Activated CD4-positive, alpha-beta T cell treated with anti-CD3 and anti-CD28 coated beads, Interleukin-10, Interleukin-2, amounts not matched to agents 100 ng/mL and 50 ng/mL, durations not matched to agents 16 hours and 8 hours (primary cell): ENCODE data around the gene NEGR1.

Source experiments
- DNase-seq: peaks from one replicate; pipeline ENCODE4 v3.0.0-alpha.2; 2020

The NEGR1 gene

GRCh38 chr1:71835442-71835813, 446.9 kb downstream of the NEGR1 start:
- DNase-seq: no peak

GRCh38 chr1:71834601-71835441, 447.5 kb downstream of the NEGR1 start:
- DNase-seq: no peak

- no peak for DNase-seq
These were observed 450.7 kb downstream of the NEGR1 start for GRCh38 chr1:71831646-71832045.

GRCh38 chr1:71829346-71829745, 453.0 kb downstream of the NEGR1 start:
- no peak for DNase-seq

GRCh38 chr1:71828431-71829012, 453.8 kb downstream of the NEGR1 start:
- DNase-seq: no peak

GRCh38 chr1:71823708-71824305, 458.5 kb downstream of the NEGR1 start:
- DNase-seq: no peak

- DNase-seq: no peak
These were observed 465.3 kb downstream of the NEGR1 start for GRCh38 chr1:71817028-71817427.

GRCh38 chr1:71809085-71809484, 473.3 kb downstream of the NEGR1 start:
- DNase-seq: no peak

GRCh38 chr1:71804140-71804539, 478.2 kb downstream of the NEGR1 start:
- DNase-seq: no peak

GRCh38 chr1:71796006-71796405, 486.3 kb downstream of the NEGR1 start:
- DNase-seq: no peak

GRCh38 chr1:71792264-71792663, 490.1 kb downstream of the NEGR1 start:
- DNase-seq: no peak

- DNase-seq: no peak
These were observed 494.2 kb downstream of the NEGR1 start for GRCh38 chr1:71788113-71788512.

GRCh38 chr1:71787699-71788098, 494.6 kb downstream of the NEGR1 start:
- no peak for DNase-seq

GRCh38 chr1:71786218-71786617, 496.1 kb downstream of the NEGR1 start:
- no peak for DNase-seq

- no peak for DNase-seq
These were observed 496.9 kb downstream of the NEGR1 start for GRCh38 chr1:71785450-71785849.

- no peak for DNase-seq
These were observed 497.3 kb downstream of the NEGR1 start for GRCh38 chr1:71785000-71785399.

- DNase-seq: no peak
These were observed 498.1 kb downstream of the NEGR1 start for GRCh38 chr1:71784241-71784640.

GRCh38 chr1:71783071-71783470, 499.3 kb downstream of the NEGR1 start:
- no peak for DNase-seq

GRCh38 chr1:71781450-71781849, 500.9 kb downstream of the NEGR1 start:
- DNase-seq: no peak

GRCh38 chr1:71780681-71781080, 501.7 kb downstream of the NEGR1 start:
- peak; percentile 1 for DNase-seq

- DNase-seq: no peak
These were observed 503.4 kb downstream of the NEGR1 start for GRCh38 chr1:71778940-71779339.

GRCh38 chr1:71777094-71777493, 505.2 kb downstream of the NEGR1 start:
- DNase-seq: no peak

GRCh38 chr1:71774705-71775104, 507.6 kb downstream of the NEGR1 start:
- no peak for DNase-seq

- no peak for DNase-seq
These were observed 512.2 kb downstream of the NEGR1 start for GRCh38 chr1:71770121-71770520.
